Osteoblast (primary cell): ENCODE data around the gene ZNF778. TPM values are rescaled to one million over a fixed set of nuclear protein-coding genes. Genes with fewer than 3 reads are reported as not detected.
"Not testable (repeated sequence)": the region's sequence is repeated elsewhere in the genome, so short reads cannot be mapped to it uniquely, and the experiment has no call there.

Experiments used
- DNase-seq: peaks from one replicate; pipeline ENCODE4 v3.0.0; 2011; ENCODE audit warnings: low spot score, mixed read lengths; ENCODE audit not compliant: insufficient read length; ENCODE audit errors: missing footprints
- H2AFZ ChIP-seq: 2 replicates; pipeline ENCODE4 v1.6.0; 2011; ENCODE audit warnings: mild to moderate bottlenecking, low read length
- H3K27ac ChIP-seq: 2 replicates; pipeline ENCODE4 v1.5.1; 2011; ENCODE audit warnings: mild to moderate bottlenecking, low read depth, low read length, moderate library complexity
- H3K27me3 ChIP-seq: 2 replicates; pipeline ENCODE4 v1.6.0; 2012; ENCODE audit warnings: mild to moderate bottlenecking, control low read depth, inconsistent platforms, low read length, moderate library complexity; ENCODE audit not compliant: insufficient read depth
- H3K36me3 ChIP-seq: 2 replicates; pipeline ENCODE4 v1.5.1; 2011; ENCODE audit warnings: mild to moderate bottlenecking, low read length, control low read depth, moderate library complexity; ENCODE audit not compliant: insufficient read depth
- H3K4me1 ChIP-seq: 2 replicates; pipeline ENCODE4 v1.5.1; 2011; ENCODE audit warnings: mild to moderate bottlenecking, low read length, control low read depth, moderate library complexity; ENCODE audit not compliant: insufficient read depth
- H3K4me2 ChIP-seq: 2 replicates; pipeline ENCODE4 v1.6.0; 2011; ENCODE audit warnings: mild to moderate bottlenecking, low read length; ENCODE audit not compliant: insufficient read depth
- H3K4me3 ChIP-seq: fragments of 200-600 bp; sonication (generic); 3 replicates; pipeline ENCODE4 v1.5.1; 2012; ENCODE audit warnings: mild to moderate bottlenecking, low read length, inconsistent platforms; ENCODE audit not compliant: insufficient read depth
- H3K79me2 ChIP-seq: 2 replicates; pipeline ENCODE4 v1.6.0; 2012; ENCODE audit warnings: mild to moderate bottlenecking, low read length, control low read depth, inconsistent platforms; ENCODE audit not compliant: insufficient read depth
- H3K9me3 ChIP-seq: 2 replicates; pipeline ENCODE4 v1.5.1; 2011; ENCODE audit warnings: low read depth, low read length, control low read depth
- H4K20me1 ChIP-seq: 2 replicates; pipeline ENCODE4 v1.6.0; 2012; ENCODE audit warnings: mild to moderate bottlenecking, low read length, control low read depth; ENCODE audit not compliant: insufficient read depth
- CTCF ChIP-seq: IDR thresholded peaks from 2 replicates; pipeline ENCODE4 v1.5.1; 2011; ENCODE audit warnings: mild to moderate bottlenecking, low read depth, low read length, moderate library complexity; ENCODE audit errors: extremely low read depth
- total RNA-seq: library from RNA; depleted of rRNA; stranded (reverse); fragments of >200 nt; gene quantifications from 2 replicates; pipeline ENCODE4 v1.2.3, GENCODE V29; 2012

Gene ZNF778
- total RNA-seq, 1 donor: 8.7 TPM

GRCh38 chr16:89243664-89244063 is 26.2 kb downstream of the ZNF778 start:
- DNase-seq: no peak
- Histone ChIP-seq H3K9me3 (no peaks in the 10 kb centered on the region), H3K4me3 (no peak overlapping the region), H4K20me1 (no peaks in the 10 kb centered on the region), H3K27ac (no peak overlapping the region), H3K27me3 (no peaks in the 10 kb centered on the region), H3K36me3 (no peaks in the 10 kb centered on the region), H3K4me2 (no peak overlapping the region), H3K4me1 (peaks cover 3% of the 10 kb centered on the region), H2AFZ (no peak overlapping the region), H3K79me2 (peaks cover 2% of the 10 kb centered on the region)
- no peak for TF ChIP-seq CTCF

GRCh38 chr16:89244264-89244663 is 26.8 kb downstream of the ZNF778 start:
- not testable (repeated sequence) for H3K27ac ChIP-seq, H3K4me2 ChIP-seq, H2AFZ ChIP-seq, DNase-seq, H3K4me3 ChIP-seq, H3K36me3 ChIP-seq, H3K79me2 ChIP-seq, H4K20me1 ChIP-seq, H3K9me3 ChIP-seq, H3K4me1 ChIP-seq, H3K27me3 ChIP-seq

- Histone ChIP-seq H3K4me1 (peaks cover 3% of the 10 kb centered on the region), H3K4me2 (no peak overlapping the region), H3K36me3 (no peaks in the 10 kb centered on the region), H3K9me3 (no peaks in the 10 kb centered on the region), H3K27me3 (no peaks in the 10 kb centered on the region), H4K20me1 (no peaks in the 10 kb centered on the region), H3K27ac (no peak overlapping the region), H3K4me3 (no peak overlapping the region), H2AFZ (no peak overlapping the region), H3K79me2 (peaks cover 2% of the 10 kb centered on the region)
- TF ChIP-seq CTCF: no peak
- DNase-seq: no peak
Observed at GRCh38 chr16:89244754-89245153, 27.3 kb downstream of the ZNF778 start.

DNA sequence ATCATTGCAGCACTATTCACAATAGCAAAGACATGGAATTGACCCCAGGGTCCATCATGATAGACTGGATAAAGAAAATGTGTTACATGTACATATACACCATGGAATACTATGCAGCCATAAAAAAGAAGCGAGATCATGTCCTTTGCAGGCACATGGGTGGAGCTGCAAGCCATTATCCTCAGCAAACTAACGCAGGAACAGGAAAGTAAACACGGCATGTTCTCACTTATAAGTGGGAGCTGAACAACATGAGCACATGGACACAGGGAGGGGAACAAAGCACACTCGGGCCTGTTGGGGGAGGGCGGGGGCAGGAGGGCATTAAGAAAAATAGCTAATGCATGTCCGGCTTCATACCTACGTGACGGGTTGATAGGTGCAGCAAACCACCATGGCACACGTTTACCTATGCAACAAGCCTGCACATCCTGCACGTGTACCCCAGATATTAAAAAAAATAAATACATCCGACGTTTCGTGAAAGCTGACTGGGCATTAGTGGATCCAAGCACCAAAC is 28.9 kb downstream of the ZNF778 start:
- no peaks in the 10 kb centered on the region for H3K27me3 ChIP-seq
- H3K9me3 ChIP-seq: no peaks in the 10 kb centered on the region
- no peaks in the 10 kb centered on the region for H3K36me3 ChIP-seq
- no peak for DNase-seq
- no peaks in the 10 kb centered on the region for H4K20me1 ChIP-seq
- peak overlapping the region; percentile 67 for H3K4me3 ChIP-seq
- H3K79me2 ChIP-seq: peaks cover 2% of the 10 kb centered on the region
- H3K4me2 ChIP-seq: peak overlapping the region; percentile 76
- TF ChIP-seq CTCF: no peak
- H2AFZ ChIP-seq: peak overlapping the region; percentile 65
- peaks cover 3% of the 10 kb centered on the region for H3K4me1 ChIP-seq
- no peak overlapping the region for H3K27ac ChIP-seq
